Measurements from ENCODE around the gene RAB26.

RAB26 gene

GRCh38 chr16:2190659-2191445 lies 42.4 kb downstream of the RAB26 start:
- Histone ChIP-seq H3K36me3 (replicated peaks) (no peaks in the 10 kb centered on the region), H3K4me1 (peaks cover 11% of the 10 kb centered on the region), H3K27me3 (ENCODE audit: low read depth) (no peaks in the 10 kb centered on the region), H3K9me3 (no peaks in the 10 kb centered on the region), H3K4me3 (no peak overlapping the region)
- no peak for DNase-seq (ENCODE audit: low spot score in 2 of 2)
- in situ Hi-C loops (cut with MboI; ENCODE audit: low sequenced_read_pairs): no loop called here

- Histone ChIP-seq H3K4me3 (no peak overlapping the region), H3K9me3 (no peaks in the 10 kb centered on the region), H3K36me3 (replicated peaks) (no peaks in the 10 kb centered on the region), H3K27me3 (ENCODE audit: low read depth) (no peaks in the 10 kb centered on the region), H3K4me1 (peaks cover 11% of the 10 kb centered on the region)
- DNase-seq (ENCODE audit: low spot score in 2 of 2): no peak
- in situ Hi-C loops (cut with MboI; ENCODE audit: low sequenced_read_pairs): no loop called here
These were observed 43.0 kb downstream of the RAB26 start for GRCh38 chr16:2191446-2191706.

GRCh38 chr16:2194166-2194834 lies 45.9 kb downstream of the RAB26 start:
- Histone ChIP-seq H3K4me3 (no peak overlapping the region), H3K27me3 (ENCODE audit: low read depth) (no peaks in the 10 kb centered on the region), H3K9me3 (no peaks in the 10 kb centered on the region), H3K36me3 (replicated peaks) (no peaks in the 10 kb centered on the region), H3K4me1 (peaks cover 11% of the 10 kb centered on the region)
- in situ Hi-C loops (cut with MboI; ENCODE audit: low sequenced_read_pairs): no loop called here
- DNase-seq (ENCODE audit: low spot score in 2 of 2): peak in 1 of 2 experiments; percentile 83

GRCh38 chr16:2194852-2195321 lies 46.5 kb downstream of the RAB26 start:
- peak overlapping the region; percentile 37 for H3K4me3 ChIP-seq
- in situ Hi-C loops (cut with MboI; ENCODE audit: low sequenced_read_pairs): no loop called here
- no peaks in the 10 kb centered on the region for H3K9me3 ChIP-seq
- no peaks in the 10 kb centered on the region for H3K27me3 ChIP-seq (ENCODE audit: low read depth)
- H3K4me1 ChIP-seq: peaks cover 11% of the 10 kb centered on the region
- no peaks in the 10 kb centered on the region for H3K36me3 ChIP-seq (replicated peaks)
- DNase-seq (ENCODE audit: low spot score in 2 of 2): peak; percentile 56 to 67

GRCh38 chr16:2195322-2196161 lies 47.1 kb downstream of the RAB26 start:
- H3K4me1 ChIP-seq: peaks cover 11% of the 10 kb centered on the region
- H3K36me3 ChIP-seq (replicated peaks): no peaks in the 10 kb centered on the region
- in situ Hi-C loops (cut with MboI; ENCODE audit: low sequenced_read_pairs): no loop called here
- no peaks in the 10 kb centered on the region for H3K9me3 ChIP-seq
- DNase-seq (ENCODE audit: low spot score in 2 of 2): no peak
- peak overlapping the region; percentile 37 for H3K4me3 ChIP-seq
- no peaks in the 10 kb centered on the region for H3K27me3 ChIP-seq (ENCODE audit: low read depth)

GRCh38 chr16:2196162-2196980 lies 47.9 kb downstream of the RAB26 start, which contains the start of gene CASKIN1:
CASKIN1 (minus strand) TSS chr16:2196605; CDS start chr16:2196432, 173 bp downstream.
- Histone ChIP-seq H3K4me1 (peaks cover 11% of the 10 kb centered on the region), H3K4me3 (peak within 1 kb of the TSS; percentile 37), H3K9me3 (no peaks in the 10 kb centered on the region), H3K36me3 (replicated peaks) (no peaks in the 10 kb centered on the region), H3K27me3 (ENCODE audit: low read depth) (no peaks in the 10 kb centered on the region)
- in situ Hi-C loops (cut with MboI; ENCODE audit: low sequenced_read_pairs): no loop called here
- DNase-seq (ENCODE audit: low spot score in 2 of 2): peak in 1 of 2 experiments; percentile 58

- Histone ChIP-seq H3K9me3 (no peaks in the 10 kb centered on the region), H3K27me3 (ENCODE audit: low read depth) (no peaks in the 10 kb centered on the region), H3K4me1 (peaks cover 11% of the 10 kb centered on the region), H3K36me3 (replicated peaks) (no peaks in the 10 kb centered on the region), H3K4me3 (no peak overlapping the region)
- in situ Hi-C loops (cut with MboI; ENCODE audit: low sequenced_read_pairs): no loop called here
- no peak for DNase-seq (ENCODE audit: low spot score in 2 of 2)
These were observed 48.6 kb downstream of the RAB26 start for GRCh38 chr16:2196981-2197511.

- Histone ChIP-seq H3K27me3 (ENCODE audit: low read depth) (no peaks in the 10 kb centered on the region), H3K4me1 (peaks cover 11% of the 10 kb centered on the region)
- in situ Hi-C loops (cut with MboI; ENCODE audit: low sequenced_read_pairs): no loop called here
These were observed 49.3 kb downstream of the RAB26 start for GRCh38 chr16:2197765-2198164.

GRCh38 chr16:2198283-2198682 lies 49.9 kb downstream of the RAB26 start:
- Histone ChIP-seq H3K36me3 (replicated peaks) (no peaks in the 10 kb centered on the region), H3K9me3 (no peaks in the 10 kb centered on the region), H3K4me1 (peaks cover 11% of the 10 kb centered on the region), H3K27me3 (ENCODE audit: low read depth) (no peaks in the 10 kb centered on the region), H3K4me3 (no peak overlapping the region)
- DNase-seq (ENCODE audit: low spot score in 2 of 2): no peak
- in situ Hi-C loops (cut with MboI; ENCODE audit: low sequenced_read_pairs): no loop called here

More at GRCh38 chr16:2197765-2198164, 49.3 kb downstream of the RAB26 start:
- Histone ChIP-seq H3K9me3 (no peaks in the 10 kb centered on the region), H3K4me3 (no peak overlapping the region), H3K36me3 (replicated peaks) (no peaks in the 10 kb centered on the region)
- DNase-seq (ENCODE audit: low spot score in 2 of 2): no peak

- peaks cover 11% of the 10 kb centered on the region for H3K4me1 ChIP-seq
- no peaks in the 10 kb centered on the region for H3K27me3 ChIP-seq (ENCODE audit: low read depth)
- DNase-seq (ENCODE audit: low spot score in 2 of 2): no peak
- no peaks in the 10 kb centered on the region for H3K9me3 ChIP-seq
- H3K36me3 ChIP-seq (replicated peaks): no peaks in the 10 kb centered on the region
- H3K4me3 ChIP-seq: no peak overlapping the region
- in situ Hi-C loops (cut with MboI; ENCODE audit: low sequenced_read_pairs): no loop called here
These were observed 50.7 kb downstream of the RAB26 start for GRCh38 chr16:2199095-2199494.

GRCh38 chr16:2199621-2200139 lies 51.3 kb downstream of the RAB26 start:
- in situ Hi-C loops (cut with MboI; ENCODE audit: low sequenced_read_pairs): no loop called here
- H3K36me3 ChIP-seq (replicated peaks): no peaks in the 10 kb centered on the region
- no peak overlapping the region for H3K4me3 ChIP-seq
- H3K4me1 ChIP-seq: peaks cover 13% of the 10 kb centered on the region
- DNase-seq (ENCODE audit: low spot score in 2 of 2): no peak
- H3K27me3 ChIP-seq (ENCODE audit: low read depth): no peaks in the 10 kb centered on the region
- H3K9me3 ChIP-seq: no peaks in the 10 kb centered on the region

GRCh38 chr16:2200313-2200712 lies 51.9 kb downstream of the RAB26 start:
- Histone ChIP-seq H3K9me3 (no peaks in the 10 kb centered on the region), H3K27me3 (ENCODE audit: low read depth) (no peaks in the 10 kb centered on the region), H3K4me1 (peaks cover 7% of the 10 kb centered on the region), H3K36me3 (replicated peaks) (0 out of 2 replicates have a peak, but pooled peaks cover under 1% of the 10 kb centered on the region), H3K4me3 (no peak overlapping the region)
- in situ Hi-C loops (cut with MboI; ENCODE audit: low sequenced_read_pairs): no loop called here
- no peak for DNase-seq (ENCODE audit: low spot score in 2 of 2)

Measured in HAP-1 (cell line).